T1000 (cell line): ENCODE measurements around the gene COL18A1.
"Not testable (repeated sequence)": the region's sequence is repeated elsewhere in the genome, so short reads cannot be mapped to it uniquely, and the experiment has no call there.

Experiments
- DNase-seq: peaks from one replicate; lab custom pipeline; 2025; ENCODE audit warnings: mixed read lengths; lab: John Stamatoyannopoulos, UW

COL18A1 gene

DNA sequence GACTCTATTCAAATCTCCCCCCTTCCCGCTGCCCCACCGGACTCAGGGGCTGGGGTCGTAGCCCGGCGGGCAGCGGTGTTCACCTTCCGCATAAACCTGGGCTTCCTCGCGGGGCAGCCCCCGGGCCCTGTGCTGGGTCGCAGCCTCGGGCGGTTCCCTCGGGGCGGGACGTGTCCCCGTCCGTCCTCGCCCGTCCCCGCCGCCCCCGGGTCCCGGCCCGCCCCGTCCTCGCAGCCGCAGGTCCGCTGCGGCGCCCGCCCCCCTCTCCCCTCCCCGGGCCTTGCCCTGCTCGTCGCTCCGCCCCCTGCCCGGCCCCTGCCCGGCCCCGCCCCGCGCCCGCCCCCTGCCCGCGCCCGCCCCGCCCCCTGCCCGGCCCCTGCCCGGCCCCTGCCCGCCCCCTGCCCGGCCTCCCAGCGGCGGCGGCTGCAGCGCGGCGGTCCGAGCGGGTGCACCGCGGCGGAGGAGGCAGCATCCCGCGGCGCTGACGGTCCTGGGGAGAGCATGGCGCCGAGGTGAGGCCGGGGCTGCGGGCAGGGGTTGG is at the start of gene COL18A1:
TSS of gene COL18A1 (plus strand) at position 436 of the 541 bp plus-strand sequence. CDS start at position 502, 66 bp downstream.
- DNase-seq: peak; percentile 29

DNA sequence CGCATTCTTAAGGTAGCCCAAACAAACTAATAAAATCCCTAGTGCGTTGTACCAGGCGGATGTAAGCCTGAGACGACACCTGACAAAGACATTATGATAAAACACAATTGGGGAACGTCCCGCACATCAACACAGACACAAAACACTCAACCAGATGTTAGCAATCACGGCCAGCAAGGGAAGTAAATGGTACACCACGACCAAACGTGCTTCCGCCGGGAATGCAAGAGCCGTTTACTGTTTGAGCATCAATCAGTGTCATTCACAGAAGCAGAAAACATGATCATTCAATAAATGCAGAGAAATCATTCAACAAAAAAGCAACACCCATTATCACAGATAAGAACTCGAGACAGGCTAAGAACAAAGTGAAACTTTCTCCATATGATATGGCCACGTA is 49.4 kb upstream of the COL18A1 start:
- DNase-seq: no peak

GRCh38 chr21:45356251-45356650 is 48.7 kb upstream of the COL18A1 start:
- no peak for DNase-seq

GRCh38 chr21:45356653-45357435 is 48.1 kb upstream of the COL18A1 start:
- DNase-seq: no peak

DNA sequence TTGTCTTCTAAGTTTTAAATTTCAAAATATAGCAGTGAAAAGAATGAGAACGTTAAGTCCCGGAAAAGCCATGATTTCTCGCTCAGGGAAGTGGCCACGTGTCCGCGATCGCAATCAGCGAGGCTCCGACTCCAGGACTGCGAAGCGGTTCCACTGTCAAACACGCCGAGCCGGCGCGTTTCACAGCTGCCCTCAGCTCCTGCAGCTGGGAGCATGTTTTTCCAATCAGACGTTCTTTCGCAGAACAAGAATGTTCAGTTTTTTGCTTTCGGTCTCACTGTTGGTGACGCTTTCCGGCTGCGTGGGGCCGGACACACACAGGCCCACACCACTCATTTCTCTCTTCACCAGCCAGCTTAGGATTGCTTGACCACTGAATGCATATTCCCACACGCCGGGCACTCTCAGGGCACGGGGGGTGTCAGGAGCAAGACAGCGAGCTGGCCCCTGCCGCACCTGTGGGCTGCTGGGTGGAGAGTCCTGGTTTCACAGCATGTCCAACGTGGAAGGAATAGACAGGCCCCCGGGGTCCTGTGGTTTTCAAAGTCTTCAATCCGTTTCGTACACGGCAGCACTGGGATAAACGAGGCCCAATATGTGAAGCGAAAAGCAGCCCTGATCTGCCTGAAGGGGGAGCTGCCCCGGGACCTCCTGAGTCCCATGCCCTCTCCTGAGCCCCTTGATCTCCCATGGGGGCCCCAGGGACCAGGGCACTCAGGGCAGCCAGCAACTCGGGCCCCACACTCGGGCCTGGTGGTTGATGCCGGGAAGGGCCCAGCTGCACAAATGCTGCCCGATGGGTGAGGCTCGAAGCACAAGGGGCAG is 47.3 kb upstream of the COL18A1 start:
- no peak for DNase-seq

DNA sequence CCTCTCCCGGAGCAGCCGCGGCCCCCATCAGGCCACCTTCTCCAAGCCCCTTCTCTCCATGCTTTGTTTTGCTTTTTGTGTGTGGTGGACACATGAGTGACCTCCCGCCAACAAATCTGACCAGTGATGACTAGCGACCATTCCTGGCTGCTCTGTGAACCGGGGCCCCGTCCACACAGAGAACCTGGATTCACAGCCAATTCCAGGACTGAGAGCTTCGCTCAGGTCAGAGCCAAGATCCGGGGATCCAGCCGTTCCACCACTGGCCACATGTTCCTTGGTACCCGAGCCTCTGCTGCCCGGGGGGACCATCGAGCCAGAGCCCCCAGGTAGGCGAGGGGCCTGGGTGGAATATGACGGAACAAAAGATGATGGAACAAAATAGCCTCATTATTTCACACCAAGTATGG is 46.7 kb upstream of the COL18A1 start:
- no peak for DNase-seq

DNA sequence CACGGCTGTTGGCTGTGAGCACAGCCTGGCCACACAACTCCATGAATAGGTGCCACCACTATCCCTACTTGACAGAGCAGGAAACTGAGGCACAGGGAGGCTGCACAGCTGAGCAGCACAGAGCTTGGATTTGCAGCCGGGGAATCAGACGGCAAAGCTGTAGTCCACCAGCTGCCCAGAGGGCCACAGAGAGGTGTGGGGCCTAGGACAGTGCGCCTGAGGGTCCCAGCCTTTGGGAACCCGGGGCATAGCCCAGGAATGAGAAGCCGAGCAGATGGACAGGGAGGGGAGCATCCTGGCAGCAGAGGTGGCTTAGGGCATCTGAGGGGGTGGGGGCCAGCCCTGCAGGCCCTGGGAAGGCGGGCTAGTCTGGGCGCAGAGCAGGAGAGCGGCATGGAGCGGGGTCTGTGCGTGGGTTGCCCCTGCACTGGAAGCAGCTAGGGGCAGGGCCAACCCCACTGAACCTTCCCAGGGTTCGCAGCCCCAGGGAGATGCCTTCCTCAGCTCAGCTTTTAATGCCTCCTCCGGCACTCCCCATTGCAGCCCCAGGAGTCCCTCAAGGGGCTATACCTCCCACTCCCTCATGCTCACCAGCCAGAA is 46.2 kb upstream of the COL18A1 start:
- DNase-seq: no peak

DNA sequence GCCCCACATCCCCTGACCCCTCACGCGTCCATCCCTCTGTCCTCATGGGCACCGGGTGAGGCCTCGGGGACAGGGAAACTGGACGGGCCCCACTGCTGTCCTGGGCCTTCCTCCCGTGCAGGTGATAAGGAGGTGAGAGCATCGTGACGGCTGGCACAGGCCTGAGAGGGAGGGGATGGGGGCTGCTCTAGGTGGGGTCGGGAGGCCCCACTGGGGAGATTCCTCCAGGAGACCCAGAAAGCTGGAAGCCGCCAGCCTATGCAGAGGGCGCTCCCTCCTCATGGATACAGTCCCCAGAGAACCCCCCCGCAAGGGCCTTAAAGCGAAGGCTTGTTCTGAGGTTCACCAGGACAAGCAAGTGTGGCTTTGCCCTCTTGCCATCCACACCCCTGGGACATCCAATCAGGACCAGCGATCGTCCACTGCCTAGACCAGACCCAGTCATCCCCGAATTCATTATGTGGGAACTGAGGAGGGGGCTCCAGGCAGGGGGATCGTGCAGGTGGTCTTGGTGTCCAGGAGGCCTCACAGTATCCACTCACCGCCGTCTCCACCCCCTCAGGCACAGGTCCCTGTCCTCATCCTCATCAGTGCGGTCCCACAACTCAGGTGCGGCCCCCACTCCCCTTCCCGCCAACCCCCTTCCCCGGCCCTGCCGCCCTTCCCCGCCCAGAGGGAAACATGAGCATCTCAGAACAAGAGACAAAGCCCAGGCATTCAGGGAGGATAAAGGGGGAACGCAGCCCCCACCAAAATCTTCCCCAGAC is 45.3 kb upstream of the COL18A1 start:
- DNase-seq: no peak

DNA sequence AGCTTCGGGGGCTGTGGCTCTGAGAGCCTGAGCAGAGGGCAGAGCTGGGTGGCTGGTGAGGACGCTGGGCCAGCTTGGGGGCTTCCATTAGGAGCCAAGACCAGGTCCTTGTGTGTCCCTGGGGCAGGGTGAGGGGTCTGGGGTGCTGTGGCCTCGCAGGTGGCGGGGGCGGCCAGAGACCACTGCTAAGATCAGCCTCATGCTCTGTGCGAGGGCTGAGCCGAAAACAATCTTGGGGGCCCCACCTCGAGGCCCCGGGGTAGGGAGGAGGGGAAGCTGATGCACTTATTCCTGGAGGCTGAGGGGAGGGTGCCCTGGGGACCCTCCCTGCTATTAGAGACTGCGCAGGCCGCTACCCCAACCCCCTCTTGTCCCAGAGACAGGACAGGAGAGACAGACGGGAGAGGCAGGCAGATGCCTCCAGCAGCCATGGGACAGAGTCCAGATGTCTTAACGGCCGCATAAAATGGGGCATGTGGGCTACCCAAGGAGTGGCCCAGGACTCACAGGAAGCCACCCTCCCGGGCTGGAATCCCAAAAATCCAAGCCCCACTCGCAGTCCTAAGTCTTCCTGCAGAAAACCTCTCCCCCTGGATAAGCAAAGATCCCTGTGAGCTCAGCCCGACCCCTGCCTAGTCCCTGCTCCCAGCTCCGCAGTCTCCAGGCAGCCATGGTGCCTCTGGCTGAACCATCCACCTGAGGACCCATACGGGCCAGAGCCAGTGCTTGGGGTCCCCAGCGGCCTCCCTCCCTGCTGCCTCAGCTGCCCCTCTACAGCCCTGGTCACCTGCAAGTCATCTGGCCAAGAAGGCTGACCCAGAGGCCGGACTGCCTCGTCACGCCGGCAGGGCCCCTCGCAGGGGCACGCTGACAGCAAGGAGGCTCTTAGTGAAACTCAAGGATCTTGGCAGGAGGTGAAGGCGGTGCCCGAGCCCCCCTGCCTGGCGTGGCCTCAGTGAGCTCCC is 43.6 kb upstream of the COL18A1 start:
- no peak for DNase-seq

- no peak for DNase-seq
Observed at GRCh38 chr21:45362077-45362747, 42.8 kb upstream of the COL18A1 start.

DNA sequence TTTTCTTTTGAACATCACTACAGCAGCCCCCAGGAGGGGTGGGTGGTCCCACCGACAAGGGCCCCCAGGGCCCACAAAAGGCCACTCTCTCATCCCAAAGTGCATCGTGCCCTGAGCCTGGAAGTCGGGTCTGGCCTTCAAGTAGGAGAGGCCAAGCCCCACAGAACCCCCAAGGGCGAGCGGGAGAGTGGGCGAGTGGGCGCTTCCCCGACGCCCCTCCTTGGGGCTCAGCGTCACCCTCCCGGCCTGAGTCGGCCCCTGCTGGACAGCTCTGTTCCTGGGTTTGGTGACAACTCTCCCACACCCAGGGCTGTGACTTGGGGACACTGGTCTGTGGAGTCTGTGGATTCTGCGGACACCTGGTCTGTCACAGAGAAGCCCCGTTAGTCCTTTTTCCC is 42.2 kb upstream of the COL18A1 start:
- no peak for DNase-seq

DNA sequence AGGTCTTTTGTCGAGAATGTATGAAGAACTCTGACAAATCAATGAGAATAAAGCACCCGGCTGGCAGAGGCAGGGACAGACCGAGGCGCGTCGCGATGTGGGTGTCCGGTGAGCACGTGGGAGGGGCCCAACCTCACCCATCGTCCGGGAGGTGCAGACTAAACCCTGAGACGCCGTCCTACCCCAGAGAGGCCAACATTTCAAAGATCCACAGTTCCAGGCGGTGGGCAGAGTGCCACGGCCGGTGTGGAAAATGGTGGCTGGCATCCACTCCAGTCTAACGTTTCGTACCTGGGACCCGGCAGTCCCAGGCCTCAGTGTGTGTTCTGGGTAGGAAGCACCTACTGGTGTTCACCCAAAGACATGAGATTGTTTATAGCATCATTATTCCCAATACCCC is 41.7 kb upstream of the COL18A1 start:
- DNase-seq: not testable (repeated sequence)

DNA sequence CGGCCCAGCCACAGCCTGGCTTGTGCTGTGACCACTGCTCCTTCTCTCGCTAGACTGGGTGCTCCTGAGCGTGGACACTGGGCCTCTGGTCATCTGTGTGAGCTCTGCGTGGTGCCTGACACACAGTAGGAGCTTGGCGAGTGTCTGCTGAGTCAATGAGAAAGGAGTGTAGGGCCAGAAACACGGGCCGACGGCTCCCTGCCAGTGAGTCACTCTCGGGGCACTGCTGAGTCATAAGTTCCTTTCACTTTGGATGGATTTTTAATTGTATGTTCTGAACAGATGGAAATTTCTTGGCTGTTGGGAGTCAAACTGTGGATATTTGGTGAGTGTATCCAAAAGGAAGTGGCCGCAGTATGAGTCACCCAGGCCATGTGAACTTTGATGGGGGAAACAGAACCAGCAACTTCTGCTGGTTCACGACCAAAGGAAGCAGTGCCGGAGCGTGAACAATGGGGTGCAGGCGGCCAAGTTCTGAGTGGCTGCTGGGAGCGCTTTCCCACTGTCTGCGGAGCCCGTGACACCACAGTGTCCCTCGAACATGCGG is 41.0 kb upstream of the COL18A1 start:
- DNase-seq: peak; percentile 83

DNA sequence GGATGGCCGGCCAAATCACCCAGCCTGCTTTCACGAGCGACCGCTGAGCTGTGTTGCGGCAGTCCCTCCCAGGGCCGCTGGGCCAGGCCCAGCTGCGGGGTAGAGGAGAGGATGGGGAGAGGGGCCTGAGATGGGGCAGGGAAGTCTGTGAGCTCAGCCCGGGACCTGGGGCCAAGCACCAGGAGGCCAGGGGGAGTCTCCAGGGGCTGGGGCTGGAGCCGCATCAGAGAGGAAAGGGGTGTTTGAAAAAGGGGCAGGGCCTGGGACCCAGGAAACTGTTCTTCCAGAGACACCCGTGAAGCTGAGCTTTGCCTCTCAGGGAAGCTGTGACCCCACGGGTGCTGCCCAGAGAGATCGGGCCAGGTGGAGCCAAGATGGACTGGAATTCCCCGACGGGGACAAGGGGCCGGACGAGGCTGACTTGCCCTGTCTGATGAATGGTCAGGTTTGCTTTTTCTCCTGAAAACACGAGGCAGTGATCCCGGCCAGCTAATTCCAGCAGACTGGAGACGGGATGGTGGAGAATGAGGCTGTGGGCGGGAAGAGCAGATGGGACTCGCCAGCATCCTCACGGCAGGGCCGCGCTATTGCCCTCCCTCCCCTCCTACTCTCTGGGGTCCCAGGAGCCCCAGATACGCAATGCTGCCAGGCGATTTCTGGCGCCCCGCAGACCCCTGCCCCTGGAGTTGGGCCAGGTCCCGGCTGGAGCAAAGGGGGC is 40.3 kb upstream of the COL18A1 start:
- peak; percentile 70 for DNase-seq

GRCh38 chr21:45365186-45365607 is 39.8 kb upstream of the COL18A1 start:
- no peak for DNase-seq

DNA sequence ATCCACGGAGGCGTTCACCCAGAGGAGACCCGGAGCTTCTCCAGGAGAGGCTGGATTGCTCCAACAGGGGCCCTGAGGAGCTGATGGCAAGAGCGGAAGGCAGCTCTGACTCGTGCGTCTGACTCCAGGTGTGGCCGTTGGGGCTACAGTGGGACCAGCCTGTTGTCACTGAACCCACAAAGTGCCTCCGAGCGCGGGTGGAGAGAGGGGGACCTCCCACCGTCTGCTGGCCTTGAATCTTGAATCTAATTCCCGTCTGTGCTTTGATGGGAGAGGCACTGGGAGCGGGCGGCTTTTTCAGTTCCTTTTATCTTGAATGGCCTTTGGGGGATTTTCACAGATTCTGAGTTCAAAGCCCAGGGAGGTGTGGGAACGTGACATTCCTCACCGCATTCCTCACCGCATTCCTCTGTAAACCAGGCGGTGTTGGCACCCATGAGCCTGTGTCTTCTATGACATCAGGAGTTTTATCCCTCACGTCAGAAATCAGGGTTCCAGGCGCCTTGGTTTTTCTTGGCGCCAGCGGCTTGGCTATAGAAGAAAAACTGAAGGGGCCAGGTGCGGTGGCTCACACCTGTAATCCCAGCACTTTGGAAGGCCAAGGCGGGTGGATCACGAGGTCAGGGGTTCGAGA is 39.2 kb upstream of the COL18A1 start:
- DNase-seq: no peak

- no peak for DNase-seq
Observed at GRCh38 chr21:45366476-45366875, 38.5 kb upstream of the COL18A1 start.

DNA sequence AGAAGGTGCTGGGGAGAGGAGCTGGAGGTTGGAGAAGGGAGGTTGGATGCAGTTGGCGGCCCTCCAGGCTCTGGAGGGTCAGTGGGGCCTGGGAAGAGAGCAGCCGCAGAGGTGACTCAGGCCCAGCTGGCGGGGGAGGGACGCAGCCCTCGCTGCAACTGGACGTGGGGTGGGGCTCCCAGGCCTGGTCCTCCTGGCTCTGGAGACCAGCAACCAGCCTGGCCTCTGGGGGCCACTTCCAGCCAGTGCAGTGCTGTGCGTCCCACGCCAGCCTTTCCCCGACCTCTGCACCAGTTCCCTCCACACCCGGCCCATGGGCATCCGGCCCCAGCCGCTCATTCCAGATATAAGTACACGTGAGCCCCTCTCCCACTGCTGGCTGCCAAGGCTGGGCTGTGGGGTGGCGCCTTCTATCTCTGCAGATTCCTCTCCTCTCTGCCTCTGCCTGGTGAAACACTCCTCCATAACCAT is 38.0 kb upstream of the COL18A1 start:
- peak; percentile 68 for DNase-seq
